ENCODE measurements around the gene FAM222A.

FAM222A gene

GRCh38 chr12:109777544-109777943, 63.9 kb downstream of the FAM222A start:
- peak; percentile 47 for DNase-seq

DNA sequence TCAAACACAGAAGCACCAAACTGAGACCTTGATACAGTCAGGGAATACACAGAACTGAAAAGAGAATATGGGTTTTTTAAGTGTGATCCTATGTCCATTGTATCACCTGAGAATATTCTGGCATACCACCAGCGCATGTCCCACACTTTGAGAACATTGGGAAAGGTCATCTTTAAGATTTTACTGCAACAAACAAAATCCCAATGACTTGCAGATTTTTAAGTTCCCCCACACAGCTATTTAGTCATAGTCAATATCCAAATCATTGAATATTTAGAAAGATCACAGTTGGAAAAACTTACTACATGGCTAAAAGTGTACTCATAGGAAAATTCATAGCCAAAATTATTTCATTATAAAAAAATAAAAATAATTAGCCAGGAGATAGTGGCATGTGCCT, 65.1 kb downstream of the FAM222A start:
- DNase-seq = no peak

DNA sequence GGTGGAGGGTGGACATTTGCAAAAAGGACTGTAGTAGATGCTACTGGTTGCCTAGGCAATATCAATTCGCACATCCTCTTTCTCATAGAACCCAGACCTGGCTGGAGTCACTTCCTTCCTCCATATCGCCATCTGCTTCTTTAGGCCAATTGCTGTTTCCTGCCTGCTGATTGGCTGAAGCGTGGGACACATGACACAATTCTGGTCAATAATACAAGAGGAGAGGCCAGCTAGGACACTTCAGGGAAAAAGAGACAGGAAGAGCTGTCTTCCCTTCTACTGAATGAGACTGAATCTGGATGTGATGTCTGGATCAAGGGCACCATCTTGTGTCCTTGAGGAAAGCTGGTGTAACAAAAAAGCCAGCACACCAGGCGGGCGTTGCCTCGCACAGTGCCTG, 65.8 kb downstream of the FAM222A start:
- DNase-seq = no peak

DNA sequence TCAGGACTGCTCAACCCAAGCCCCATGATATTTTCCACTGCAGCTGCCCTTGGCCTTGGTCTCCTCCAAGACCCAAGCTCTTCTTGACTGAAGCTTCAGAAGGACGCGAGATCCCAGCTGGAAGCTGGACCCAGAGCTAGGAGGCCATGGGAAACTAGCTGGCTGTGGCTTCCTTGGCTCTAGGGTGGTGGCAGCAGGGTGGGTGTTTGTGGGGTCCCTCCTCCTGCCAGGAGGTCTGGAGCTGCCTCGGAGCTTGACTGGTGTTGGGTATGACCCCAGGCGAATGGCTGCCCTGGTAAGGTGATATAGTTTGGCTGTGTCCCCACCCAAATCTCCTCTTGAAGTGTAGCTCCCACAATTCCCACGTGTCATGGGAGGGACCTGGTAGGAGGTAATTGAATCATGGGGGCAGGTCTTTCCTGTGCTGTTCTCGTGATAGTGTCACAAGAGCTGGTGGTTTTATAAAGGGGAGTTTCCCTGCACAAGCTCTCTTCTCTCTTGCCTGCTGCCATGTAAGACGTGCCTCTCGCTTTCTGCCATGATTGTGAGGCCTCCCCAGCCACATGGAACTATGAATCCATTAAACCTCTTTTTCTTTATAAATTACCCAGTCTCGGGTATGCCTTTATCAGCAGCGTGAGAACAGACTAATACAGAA, 68.2 kb downstream of the FAM222A start:
- DNase-seq = no peak

- DNase-seq = no peak
Measured at GRCh38 chr12:109782326-109782703, 68.7 kb downstream of the FAM222A start.

DNA sequence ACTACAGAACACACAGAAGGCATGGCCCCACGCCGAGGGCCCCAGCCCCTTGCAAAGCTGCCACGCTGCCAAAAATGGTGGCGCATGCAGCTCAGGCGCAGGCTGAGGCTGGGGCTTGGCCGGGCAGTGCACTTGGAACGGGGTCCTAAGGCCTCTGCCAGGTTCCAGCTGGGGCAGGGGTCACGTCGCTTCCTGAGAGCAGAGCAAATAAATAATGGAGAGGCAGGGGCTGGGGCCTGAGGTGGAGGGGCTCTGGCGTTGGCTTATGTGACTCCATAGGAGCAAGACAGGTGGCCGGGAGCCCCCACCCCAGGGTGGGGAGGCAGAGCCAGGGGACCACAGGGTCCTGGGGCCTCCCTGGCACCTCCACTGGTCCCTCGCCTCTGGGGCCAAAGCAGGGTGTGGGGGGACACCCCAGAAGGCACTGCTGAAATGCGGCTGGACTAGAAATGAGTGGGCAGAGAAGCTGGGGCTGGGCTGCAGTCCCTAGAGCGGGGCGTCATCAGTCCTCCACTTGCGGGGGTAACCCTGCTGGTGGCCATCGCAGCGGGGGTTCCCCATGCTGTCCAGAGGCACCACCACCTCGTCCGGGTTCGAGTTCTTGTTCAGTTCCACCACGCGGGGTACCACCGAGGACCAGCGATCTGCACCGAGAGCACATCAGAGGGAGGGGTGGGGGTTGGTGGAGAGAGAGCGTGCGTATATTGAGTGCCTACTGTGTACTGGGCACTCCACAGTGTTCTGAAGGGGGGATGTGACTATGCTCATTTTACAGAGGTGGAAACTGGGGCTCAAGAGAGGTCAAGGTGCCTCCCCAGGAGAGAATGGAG, 69.7 kb downstream of the FAM222A start:
- no peak for DNase-seq

GRCh38 chr12:109783965-109784244, 70.3 kb downstream of the FAM222A start:
- no peak for DNase-seq

DNA sequence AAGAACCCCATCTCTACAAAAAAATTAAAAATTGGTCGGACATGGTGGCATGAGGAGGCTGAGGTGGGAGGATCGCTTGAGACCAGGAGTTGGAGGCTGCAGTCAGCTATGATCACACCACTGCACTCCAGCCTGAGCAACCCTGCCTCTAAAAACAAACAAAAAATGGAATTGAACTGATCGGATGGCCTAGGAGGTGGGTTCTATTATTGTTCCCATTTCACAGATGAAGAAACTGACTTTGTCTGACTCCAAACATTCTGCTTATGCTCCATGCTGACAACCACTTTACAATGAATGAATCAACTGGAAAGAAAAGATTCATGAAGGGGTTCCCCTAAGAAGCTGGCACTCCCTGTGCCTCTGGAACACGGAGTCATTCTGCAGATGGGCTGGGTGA, 72.2 kb downstream of the FAM222A start:
- DNase-seq = no peak

DNA sequence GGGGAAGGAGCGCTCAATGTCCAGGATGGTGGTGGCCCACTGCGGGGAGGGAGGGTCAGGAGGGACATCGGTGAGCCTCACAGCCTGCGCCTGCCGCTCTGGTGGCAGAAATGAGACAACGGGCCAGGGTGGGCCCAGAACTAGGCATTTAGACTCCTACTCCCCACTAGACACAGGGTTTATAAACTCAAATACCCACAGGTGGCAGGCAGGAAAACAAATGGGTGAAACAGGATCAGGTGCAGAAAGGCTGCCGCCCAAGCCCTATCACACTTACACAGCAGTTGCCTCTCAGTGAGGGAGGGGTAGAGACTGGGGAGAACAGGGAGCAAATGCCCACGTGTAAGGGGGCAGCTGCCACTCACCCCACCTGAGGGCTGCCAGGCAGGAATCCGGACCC, 73.2 kb downstream of the FAM222A start:
- DNase-seq = no peak

DNA sequence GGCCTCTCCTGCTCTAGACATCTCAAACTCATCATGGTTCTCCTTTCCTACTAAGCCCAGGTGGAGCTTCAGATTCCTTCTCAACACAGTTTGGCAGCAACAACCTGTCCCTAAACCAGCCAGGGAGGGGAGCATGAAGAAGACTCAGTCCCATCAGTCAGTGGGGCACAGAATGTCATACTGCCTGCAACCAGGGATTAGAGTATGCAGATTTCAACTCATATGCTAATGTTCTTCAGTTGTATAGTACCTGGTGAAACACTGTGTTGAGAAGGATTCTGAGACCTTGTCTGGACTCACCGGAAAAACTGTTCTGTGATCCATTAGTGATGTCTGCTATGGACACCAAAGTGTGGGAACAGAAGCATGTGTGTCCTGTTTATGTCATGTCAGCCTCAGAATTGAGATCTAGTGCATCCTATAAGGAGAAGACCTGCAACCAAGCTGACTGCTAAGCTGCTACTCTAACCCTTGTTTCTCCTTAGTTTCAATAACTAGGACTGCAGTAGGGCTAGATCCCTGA, 76.0 kb downstream of the FAM222A start:
- no peak for DNase-seq

GRCh38 chr12:109792992-109793391, 79.4 kb downstream of the FAM222A start:
- DNase-seq = no peak

DNA sequence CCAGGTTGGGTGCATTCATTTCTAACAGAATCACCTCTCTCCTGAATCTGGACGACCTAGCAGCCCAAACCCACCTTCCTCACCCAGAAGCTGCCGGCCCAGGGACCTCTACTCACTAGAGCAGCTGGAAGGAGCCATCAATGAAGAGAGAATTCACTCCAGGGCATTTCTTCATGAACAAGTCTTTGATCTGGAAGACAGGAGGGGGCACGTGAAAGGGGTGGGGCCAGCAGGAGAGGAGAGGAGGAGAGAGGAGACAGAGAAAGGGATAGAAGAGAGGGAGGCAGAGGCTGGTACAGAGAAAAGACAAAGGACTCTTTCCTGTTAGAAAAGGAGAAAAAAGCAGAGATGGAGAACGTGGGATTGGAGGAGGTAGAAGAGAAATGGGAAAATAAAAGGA, 79.8 kb downstream of the FAM222A start:
- DNase-seq = no peak

- DNase-seq = no peak
Measured at GRCh38 chr12:109793826-109794501, 80.3 kb downstream of the FAM222A start.

DNA sequence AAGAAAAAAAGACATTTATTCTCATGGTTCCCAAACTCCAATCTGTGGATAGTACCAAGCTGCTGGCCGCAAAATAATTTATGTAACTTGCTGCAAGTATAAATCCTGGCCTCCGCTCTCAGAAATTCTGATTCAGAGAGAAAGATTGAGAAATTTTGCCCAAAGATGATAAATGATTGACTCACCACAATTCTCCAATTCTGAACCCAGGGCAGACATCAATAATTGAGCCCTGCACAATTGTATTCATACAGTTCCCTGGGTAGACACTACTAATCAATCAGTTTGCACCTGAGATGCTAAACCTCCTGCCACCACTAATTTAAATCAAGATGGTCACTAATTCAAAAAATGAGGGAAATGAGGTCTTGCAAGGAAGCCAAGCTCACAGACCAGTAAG, 81.4 kb downstream of the FAM222A start:
- no peak for DNase-seq

- DNase-seq = no peak
Measured at GRCh38 chr12:109796057-109796456, 82.4 kb downstream of the FAM222A start.

DNA sequence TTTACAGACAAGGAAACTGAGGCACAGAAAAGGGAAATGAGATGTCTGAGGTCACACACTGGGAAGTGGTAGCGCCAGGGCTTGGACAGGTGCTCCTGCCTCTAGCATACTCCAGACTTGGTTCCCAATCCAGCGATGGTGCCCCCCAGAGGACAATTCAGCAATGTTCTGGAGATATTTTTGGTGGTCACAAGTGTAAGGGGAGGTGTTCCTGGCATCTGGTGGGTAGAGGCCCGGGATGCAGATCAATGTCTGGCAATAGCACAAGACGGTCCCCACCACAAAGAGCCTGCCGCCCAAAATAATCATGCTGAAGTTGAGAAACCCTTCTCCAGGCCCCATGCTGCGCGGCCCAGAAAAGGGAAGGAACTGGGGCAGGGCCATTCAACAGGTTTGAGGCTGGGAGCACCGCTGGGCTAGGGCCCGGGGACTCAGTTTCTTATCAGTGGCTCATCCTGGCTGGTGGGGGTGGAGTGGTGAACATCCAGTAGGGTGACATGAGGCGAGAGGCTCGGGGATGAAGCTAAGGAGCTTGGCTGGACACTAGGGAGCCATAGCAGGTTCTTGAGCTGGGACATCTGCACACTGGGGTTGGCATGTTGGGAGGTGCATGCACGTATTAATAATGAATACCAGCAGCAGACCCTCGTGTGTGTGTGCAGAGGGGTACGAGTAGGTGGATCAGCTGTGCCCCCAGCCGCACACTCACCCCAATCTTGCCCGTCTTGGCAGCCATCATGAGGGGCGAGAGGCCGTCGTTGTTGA, 84.5 kb downstream of the FAM222A start:
- DNase-seq = no peak

DNA sequence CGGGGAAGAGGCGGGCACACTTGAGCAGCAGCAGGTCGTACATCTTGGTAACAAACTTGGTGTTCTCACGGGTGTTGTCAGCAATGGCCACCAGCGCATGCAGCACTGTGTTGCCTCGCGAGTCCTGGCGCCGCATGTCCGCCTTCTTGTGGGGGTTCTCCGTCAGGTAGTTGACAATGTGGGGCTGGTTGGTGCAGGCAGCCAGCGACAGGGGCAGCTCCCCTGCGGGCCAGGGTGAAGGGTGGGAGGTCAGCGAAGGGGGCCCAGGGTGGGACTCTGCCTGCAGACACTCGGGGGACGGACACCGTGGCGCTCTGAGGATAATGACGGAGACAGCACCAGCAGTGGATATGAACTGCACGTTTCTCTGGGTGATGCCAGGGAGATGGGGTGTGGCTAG, 85.1 kb downstream of the FAM222A start:
- DNase-seq = no peak

- DNase-seq = no peak
Measured at GRCh38 chr12:109800536-109800935, 86.9 kb downstream of the FAM222A start.

DNA sequence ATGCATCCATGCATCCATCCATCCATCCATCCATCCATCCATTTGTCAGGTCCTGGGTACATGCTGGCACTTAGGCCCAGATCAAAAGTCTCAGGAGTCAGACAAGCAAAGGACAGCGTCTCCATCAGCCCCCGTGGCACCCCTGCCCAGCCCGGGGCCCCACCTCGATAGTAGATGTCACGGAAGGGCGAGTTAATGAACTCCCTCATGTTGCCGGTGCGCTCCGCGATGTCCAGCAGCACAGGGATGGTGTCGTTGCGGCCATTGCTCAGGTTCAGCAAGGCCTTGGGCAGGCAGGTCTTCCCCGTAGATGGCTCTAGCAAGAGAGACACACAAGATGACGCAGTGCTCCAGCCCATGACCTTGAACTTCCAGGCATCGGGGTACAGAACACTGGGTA, 89.2 kb downstream of the FAM222A start:
- DNase-seq = no peak

GRCh38 chr12:109803678-109804077, 90.1 kb downstream of the FAM222A start:
- no peak for DNase-seq

DNA sequence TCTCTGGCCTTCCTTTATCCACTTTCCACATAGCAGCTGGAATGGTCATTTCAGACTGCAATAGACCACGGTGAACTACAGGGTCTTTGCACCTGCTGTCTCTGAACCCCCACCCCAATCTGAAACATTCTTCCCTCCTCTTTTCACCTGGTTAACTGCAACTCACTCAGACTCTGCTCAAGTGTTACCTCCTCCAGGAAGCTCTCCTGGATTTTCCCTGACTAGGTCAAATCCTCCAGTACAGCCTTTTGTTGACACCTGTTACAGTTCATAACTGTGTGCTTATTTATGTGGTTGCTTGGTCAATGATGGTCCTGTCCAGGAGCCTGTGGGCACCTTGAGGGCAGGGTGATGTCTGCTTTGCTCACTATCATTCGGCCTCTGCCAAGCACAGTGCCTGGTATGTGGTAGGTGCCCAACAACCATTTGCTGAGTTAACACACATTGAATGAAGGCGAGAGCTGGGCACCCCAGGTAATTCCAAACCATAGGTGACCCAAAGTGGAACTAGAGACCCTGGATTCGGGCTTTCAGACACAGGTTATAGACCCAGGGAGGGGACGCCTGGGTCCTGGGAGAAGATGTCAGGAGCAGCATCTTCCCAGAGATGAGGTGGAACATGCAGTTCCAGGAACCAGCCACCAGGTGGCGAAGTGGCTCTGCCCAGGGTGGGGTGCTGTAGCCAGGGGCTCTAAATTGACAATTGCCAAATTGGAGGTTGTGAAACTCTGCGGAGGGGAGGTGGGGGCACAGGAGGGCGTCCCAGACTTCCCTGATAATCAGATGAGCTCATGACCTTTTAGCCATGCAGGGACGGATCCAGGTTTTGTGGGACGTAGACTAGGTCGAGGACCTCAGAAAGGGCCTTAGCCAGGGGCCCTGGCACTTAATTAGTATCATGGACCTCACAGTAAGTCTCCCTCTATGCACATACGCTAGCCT, 91.5 kb downstream of the FAM222A start:
- DNase-seq = peak; percentile 16
